ENCODE results near the gene BBX. TPM values are rescaled to one million over a fixed set of nuclear protein-coding genes. Genes with fewer than 3 reads are reported as not detected.

BBX gene
- total RNA-seq, 1 donor: 97.6 TPM

DNA sequence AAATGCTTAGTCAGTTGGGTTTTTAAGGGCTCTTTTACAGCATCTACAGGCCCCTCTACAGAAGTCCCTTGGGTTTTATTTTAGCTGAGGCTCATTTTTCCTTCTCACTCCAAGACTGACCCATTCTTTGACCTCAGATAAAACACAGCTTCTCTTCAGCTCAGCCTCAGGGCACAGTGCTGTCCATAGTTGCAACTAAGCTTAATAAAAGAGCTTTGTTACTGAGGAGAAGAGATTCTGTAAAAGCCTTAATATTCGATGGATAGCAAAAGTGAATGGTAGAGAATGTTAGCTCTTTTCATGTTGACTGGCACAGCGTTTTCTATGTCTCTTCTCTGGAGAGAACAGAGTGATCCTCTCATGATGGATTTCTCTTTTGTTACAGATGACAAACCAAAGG lies 277.9 kb downstream of the BBX start:
- H3K4me3 ChIP-seq (ENCODE audit: low read depth, low read length): no peak overlapping the region
- peak; percentile 32 for DNase-seq (ENCODE audit: low read depth)
- TF ChIP-seq, protein P1, sequence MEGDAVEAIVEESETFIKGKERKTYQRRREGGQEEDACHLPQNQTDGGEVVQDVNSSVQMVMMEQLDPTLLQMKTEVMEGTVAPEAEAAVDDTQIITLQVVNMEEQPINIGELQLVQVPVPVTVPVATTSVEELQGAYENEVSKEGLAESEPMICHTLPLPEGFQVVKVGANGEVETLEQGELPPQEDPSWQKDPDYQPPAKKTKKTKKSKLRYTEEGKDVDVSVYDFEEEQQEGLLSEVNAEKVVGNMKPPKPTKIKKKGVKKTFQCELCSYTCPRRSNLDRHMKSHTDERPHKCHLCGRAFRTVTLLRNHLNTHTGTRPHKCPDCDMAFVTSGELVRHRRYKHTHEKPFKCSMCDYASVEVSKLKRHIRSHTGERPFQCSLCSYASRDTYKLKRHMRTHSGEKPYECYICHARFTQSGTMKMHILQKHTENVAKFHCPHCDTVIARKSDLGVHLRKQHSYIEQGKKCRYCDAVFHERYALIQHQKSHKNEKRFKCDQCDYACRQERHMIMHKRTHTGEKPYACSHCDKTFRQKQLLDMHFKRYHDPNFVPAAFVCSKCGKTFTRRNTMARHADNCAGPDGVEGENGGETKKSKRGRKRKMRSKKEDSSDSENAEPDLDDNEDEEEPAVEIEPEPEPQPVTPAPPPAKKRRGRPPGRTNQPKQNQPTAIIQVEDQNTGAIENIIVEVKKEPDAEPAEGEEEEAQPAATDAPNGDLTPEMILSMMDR (IDR thresholded peaks at IDR 0.05; ENCODE audit: insufficient read depth, low read depth, low read length): no peak

DNA sequence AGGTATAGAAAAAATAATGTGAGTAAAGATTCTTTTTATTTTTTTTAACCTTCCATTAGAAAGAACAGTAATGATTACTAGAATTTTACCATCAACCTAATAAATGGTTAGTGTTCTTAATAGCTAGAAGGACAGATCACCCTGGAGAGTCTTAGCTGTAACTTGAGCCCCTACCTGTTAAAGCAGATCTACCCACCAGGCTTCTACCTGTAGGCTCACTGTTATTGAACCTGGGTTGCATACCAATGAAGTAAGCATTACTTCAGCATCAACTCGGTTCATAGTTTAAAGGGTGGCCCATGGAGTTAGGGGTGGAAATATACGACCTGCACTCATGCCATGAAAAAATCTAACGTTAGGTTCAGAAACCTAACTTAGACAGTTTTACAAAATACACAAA lies 280.4 kb downstream of the BBX start:
- DNase-seq (ENCODE audit: low read depth): no peak
- TF ChIP-seq, protein P1 (IDR thresholded peaks at IDR 0.05; ENCODE audit: insufficient read depth, low read depth, low read length): no peak
- no peak overlapping the region for H3K4me3 ChIP-seq (ENCODE audit: low read depth, low read length)

DNA sequence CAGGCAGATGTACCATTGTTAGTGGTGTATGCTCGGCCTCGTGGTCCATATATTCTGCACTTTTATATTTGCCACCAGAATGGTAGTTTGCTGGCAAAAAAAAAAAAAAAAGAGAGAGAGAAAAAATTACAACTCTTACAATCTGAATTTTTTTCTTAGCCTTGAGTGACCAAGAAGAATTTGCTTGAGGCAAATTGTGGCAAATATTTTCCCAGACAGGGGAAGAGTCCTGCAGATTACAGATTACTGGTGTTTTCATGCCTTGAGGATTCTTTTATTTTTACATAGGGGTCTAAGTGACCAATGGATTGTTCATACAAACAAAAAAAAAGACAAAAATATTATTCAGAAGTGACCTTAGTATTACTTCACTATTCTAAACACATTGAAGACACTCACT lies 283.3 kb downstream of the BBX start:
- H3K4me3 ChIP-seq (ENCODE audit: low read depth, low read length): no peak overlapping the region
- TF ChIP-seq, protein P1 (IDR thresholded peaks at IDR 0.05; ENCODE audit: insufficient read depth, low read depth, low read length): no peak
- no peak for DNase-seq (ENCODE audit: low read depth)

DNA sequence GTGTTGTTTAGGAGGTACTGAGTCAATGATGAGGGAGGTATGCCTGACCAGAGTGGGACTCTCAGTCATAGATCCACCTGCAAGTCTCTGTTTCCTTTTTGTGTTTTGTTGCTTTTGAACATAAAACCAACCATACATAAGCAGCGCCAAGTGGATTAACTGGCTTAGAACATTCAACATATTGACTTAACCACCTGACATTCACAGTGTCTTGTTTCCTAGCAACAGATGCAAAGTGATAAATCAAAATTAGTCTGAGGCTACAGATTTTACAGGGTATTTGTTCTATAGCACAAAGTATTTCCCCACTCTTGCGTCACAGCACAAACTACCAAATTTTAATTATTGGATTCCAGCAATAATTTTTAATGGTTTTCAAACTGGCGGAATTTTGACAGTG lies 283.8 kb downstream of the BBX start:
- DNase-seq (ENCODE audit: low read depth): no peak
- H3K4me3 ChIP-seq (ENCODE audit: low read depth, low read length): no peak overlapping the region
- TF ChIP-seq, protein P1 (IDR thresholded peaks at IDR 0.05; ENCODE audit: insufficient read depth, low read depth, low read length): no peak

DNA sequence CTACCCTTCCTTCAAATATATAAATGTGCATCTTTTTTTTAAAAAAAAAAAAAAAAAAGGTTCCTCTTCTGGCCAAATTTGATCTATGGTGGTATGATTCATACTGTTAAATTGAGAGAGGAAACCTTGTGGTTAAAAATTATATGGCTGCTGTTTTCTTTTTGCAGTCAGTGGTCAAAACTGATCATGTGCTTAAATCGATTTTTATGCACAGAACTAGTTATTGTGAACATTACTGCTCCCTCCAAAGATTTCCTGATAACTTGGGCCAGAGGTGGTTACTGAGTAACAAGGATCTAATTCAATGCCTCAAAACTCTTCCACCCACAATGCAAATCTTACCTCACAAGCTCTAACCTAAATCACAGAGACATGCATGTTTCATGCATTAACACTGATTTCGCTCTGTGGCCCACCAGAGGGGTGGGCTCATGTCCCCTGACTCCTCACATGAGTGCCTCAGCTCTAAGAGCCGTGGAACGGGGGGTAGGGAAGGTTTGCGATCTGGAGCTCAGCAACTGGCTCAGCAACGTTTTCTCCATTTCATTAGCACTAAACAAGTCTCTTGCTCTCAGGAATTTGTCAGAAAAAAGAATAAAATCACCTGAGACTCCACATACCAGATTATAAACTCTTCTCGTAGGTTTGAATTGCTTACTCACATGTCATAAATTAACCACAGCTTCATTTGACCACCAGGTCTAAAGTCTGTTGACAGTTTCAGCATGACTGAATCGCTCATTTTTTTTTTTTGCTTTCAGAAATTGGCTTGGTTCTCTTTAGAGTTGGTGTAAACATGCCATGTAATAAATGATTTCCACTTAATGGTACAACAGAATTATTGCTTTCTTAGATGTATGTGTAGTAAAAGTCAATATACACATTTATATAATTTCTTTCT lies 287.7 kb downstream of the BBX start:
- H3K4me3 ChIP-seq (ENCODE audit: low read depth, low read length): no peak overlapping the region
- no peak for DNase-seq (ENCODE audit: low read depth)
- TF ChIP-seq, protein P1 (IDR thresholded peaks at IDR 0.05; ENCODE audit: insufficient read depth, low read depth, low read length): no peak

DNA sequence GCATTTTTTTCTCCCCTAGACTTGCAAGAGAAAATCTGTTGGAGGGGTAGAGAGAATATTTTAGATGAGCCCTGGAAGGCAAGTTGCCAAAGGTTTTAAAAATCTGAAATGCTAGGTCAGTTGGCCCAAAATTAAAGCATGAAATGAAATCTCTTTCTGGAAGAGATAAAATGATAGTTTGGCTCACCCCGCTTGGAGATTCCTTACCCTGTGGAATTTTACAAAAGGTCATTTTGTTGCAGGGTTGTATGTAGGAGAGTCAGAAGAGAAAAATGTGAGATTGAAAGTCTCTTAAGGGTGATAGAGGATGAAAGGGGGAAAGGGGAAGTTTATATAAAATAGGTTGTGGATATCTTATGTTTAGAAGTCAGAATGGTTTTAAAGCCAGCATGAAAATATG lies 290.3 kb downstream of the BBX start:
- no peak overlapping the region for H3K4me3 ChIP-seq (ENCODE audit: low read depth, low read length)
- TF ChIP-seq, protein P1 (IDR thresholded peaks at IDR 0.05; ENCODE audit: insufficient read depth, low read depth, low read length): no peak
- peak; percentile 34 for DNase-seq (ENCODE audit: low read depth)
